HG03558 (cell line): Measurements from ENCODE around the gene BLCAP.

Source experiments
- ATAC-seq: cut with Tn5 transposase; IDR thresholded peaks from one replicate; pipeline ENCODE4 v1.9.1; 2021; ENCODE audit warnings: moderate number of reproducible peaks; ENCODE audit not compliant: unreplicated experiment; ENCODE audit errors: extremely low read depth

The BLCAP gene

DNA sequence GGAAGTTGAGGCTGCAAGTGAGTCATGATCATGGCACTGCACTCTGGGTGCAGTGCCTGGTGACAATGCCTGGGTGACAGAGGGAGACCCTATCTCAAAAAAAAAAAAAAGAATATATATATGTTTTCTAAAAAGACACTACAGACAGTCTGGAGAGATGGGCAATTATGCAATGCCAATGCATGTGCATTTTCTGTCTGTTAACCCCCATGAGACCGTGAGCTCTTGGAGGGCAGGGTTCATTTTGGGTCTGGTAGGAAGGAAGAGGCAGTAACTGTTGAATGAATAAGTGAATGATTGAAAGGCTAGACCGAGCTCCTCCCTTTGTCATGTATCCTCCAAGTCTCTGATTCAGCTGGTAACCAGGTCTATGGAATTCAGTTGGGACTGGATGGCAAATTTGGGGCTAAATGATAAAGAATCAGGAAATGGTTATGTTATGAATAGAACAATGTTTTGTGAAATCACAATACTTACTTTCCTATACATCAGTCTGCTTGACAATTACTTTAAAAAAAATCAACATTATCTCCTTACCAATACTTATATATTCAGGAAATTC is 5.6 kb upstream of the BLCAP start:
- ATAC-seq, result no peak

DNA sequence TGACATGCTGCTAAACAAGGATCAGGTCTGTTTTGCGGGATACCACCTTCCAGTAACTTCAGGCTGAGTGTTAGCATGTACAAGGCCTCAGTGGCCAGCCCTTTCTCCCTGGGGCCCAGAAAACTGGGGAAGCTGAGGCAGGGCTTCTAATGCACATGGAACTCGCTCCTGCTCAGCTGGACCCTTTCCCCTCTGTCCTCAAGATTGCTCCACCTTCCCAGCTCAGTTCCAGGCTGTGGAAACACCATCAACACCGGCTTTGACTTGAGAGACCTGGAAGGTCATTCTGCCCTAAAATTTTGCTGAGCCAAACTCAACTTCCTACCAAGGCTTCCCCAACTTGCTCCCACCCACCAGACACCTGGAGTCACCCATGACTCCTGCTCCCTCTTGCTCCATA is 4.2 kb upstream of the BLCAP start:
- ATAC-seq, result no peak

DNA sequence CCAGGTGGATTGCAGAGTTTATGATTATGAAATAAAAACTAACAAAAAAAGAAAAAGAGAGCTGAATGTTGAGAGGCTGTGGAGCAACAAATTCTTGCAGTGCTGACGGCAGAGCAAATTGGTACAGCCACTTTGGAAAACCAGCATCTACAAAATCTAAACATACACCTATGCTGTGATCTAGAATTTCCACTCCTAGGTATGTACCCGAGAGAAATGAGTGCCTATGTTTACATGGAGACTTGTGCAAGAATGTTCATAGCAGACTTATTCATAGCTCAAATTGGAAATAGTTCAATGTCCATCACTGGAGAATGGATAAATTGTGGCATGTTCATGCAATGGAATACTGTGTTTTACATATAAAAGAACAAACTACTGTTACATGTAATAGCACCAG is 3.0 kb upstream of the BLCAP start:
- ATAC-seq, result no peak

GRCh38 chr20:37529968-37530600 is 2.4 kb upstream of the BLCAP start:
- ATAC-seq, result no peak

- no peak for ATAC-seq
Measured at GRCh38 chr20:37529214-37529967, 1.7 kb upstream of the BLCAP start.

- ATAC-seq, result no peak
Measured at GRCh38 chr20:37528446-37529213, 954 bp upstream of the BLCAP start.

GRCh38 chr20:37526839-37527637 is 638 bp downstream of the BLCAP start:
- no peak for ATAC-seq

GRCh38 chr20:37526238-37526838 is 1.3 kb downstream of the BLCAP start:
- ATAC-seq, result no peak

DNA sequence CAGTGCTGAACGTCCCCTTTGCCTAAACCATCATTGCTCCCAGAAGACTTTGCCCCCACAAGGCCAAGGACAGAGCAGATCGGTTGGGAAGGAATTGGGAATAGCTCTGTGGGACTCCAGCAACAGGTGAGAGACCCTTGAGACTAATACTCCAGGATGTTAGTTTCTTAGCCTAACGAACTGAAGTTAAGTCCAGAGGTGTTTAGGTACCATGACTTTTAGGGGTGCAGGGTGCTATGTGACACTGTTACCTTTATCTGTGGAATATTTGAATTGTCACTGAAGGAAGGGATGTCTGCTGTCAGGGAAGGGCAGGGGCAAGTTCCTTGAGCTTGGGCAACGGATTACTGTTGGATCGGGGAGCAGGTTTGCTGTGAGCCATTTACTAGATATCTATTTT is 1.9 kb downstream of the BLCAP start:
- no peak for ATAC-seq

DNA sequence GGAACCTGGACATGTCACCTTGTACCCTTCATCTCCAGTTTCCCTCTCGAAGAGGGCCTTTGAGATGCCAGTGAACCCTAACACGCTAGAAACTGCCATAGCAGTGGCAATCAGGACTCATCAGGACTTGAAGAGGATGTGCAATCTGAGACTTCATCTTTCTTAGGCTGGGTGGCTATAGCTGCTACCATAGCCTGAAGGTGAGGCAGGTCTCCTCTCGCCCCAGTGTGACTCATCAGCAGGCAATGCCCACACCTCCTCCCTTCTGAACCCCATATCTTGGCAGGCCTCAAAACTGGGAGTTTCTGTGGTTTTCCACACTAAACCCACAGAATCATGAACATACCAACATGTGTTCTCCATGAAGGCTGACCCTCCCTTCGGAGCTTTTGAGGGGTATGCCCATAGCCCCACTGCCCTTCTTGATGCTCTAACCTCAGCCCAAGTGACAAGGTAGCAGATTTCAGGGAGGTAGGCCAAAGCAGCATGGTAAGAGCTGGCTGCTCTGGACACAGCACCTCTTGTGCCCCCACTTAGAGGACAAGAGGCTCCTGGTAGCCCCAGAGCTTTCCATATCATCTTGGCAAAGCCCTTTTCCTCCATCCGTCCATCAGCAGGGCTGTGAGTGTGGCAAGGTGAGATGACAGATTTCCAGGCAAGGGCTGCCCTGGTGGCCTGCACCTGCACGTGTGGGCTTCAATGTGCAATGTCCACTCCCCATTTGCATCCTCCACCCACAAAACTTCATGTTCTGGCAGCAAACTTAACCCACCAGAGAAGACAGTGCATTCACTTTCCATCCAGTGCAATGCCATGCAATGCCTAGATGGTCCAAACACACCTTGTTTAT is 2.6 kb downstream of the BLCAP start:
- no peak for ATAC-seq

- ATAC-seq, result no peak
Measured at GRCh38 chr20:37523911-37524700, 3.6 kb downstream of the BLCAP start.

DNA sequence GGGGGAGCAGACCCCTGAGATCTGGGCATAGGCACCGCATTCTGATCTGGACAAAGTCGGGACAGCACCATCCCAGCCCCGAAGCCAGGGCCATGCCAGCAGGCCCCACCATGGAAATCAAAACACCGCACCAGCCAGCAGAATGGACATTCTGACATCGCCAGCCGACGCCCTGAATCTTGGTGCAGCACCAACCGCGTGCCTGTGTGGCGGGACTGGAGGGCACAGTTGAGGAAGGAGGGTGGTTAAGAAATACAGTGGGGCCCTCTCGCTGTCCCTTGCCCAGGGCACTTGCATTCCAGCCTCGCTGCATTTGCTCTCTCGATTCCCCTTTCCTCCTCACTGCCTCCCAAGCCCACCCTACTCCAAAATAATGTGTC is 4.7 kb downstream of the BLCAP start:
- ATAC-seq, result no peak

DNA sequence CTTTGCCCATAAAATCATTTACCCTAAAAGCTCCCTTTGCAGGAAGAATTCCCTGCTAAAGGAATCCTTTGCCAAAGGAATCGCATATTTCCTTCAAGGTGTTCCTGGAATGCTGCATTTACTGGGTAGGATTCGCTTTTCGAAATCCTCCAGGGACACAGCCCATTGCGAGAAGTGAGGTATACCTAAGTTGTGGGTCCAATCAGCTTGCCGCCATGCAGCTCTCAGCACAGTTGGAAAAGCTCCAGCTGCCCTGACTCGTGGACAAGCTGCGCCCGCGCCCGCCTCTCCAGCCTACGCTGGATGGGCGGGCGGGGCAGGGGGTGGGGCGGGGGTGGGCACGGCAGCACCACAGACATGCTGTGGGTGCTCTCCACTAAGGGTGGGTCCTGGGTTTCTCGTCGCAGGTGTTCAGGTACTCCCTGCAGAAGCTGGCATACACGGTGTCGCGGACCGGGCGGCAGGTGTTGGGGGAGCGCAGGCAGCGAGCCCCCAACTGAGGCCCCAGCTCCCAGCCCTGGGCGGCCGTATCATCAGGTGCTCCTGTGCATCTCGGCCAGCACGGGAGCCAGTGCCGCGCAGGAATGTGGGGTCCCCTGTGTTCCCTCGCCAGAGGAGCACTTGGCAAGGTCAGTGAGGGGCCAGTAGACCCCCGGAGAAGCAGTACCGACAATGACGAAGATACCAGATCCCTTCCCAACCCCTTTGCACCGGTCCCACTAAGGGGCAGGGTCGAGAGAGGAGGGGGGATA is 5.2 kb downstream of the BLCAP start:
- ATAC-seq, result no peak

DNA sequence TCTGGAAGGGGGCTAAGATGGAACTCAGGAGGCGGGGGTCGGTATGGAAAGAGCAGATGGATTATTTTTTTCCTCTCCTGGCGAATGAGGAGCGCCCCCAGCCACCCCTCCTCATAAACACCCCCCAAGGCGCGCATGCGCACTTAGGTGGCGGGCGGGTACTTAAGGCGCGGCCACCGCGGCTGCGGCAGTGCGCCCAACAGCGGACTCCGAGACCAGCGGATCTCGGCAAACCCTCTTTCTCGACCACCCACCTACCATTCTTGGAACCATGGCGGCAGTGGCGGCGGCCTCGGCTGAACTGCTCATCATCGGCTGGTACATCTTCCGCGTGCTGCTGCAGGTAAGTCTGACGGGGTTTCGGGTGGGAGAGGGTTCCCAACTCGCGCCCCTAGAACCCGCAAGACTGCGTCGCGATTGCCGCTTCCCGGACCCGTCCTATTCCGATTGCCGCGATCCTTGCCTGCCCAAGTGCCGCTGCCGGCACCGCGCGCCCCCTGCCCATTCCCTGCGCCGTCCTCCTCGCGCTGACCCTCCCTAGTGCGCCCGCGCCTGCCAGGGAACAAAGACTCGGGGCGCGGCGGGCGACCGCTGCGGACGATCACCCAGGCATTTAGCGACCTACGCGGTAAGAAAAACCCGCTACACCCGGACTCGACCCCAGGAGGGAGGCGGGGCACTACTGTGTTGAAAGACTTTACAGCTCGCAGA is 6.5 kb downstream of the BLCAP start, which contains the start of gene NNAT:
Gene NNAT (plus strand): TSS at position 190 of the 711 bp plus-strand sequence. CDS start 82 bp downstream, at position 272.
- ATAC-seq, result no peak

DNA sequence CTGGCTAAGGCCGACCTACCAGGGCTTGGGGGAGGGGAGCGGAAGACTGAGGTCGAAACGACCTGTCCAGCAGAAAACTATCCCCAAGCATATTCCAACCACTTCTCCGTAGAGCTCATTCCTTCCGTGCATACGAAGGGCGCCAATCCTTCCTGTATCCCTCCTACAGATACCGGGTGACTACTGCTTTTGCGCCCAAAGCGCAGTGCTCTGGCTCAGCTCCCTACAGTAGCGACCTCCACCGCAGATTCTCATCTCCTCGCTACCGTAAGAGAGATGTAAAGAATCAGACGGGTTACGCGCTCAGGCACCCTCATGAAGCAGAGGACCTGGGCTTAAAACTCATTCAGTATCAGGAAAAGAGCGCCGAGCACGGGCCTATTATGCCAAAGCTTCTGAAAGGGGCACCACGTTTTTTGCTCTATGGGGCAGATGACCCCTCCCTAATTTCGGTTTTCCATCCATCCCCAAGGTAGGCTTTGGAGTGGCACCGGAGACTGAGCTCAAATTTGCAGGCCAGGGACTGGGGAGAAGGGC is 7.2 kb downstream of the BLCAP start:
- no peak for ATAC-seq
